ENCODE data around the gene RIMS1. TPM values are rescaled to one million over a fixed set of nuclear protein-coding genes. Genes with fewer than 3 reads are reported as not detected.

Gene RIMS1
- total RNA-seq, 4 donors from 2014 or later: 0.17 to 0.89 (median 0.44) TPM

DNA sequence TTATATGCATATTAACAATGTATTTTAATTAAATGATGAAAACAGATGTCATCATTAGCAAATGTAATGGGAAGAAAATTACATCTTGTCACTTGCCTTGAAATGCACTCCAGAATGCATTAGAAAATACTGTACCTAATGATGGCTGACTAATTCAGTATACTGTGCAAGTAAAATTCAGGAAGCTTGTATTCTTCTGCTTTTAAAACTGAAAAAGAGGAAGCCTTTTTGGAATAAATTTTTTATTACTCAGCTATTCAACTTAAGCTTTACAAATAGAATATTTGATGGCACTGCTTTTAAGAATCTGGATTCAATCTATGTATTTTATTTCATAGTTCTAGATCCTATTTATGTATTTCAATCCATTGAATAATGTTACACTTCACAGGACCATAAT lies 195.5 kb downstream of the RIMS1 start:
- intact Hi-C loops (cut with DNase I): no loop called here
- TF ChIP-seq, protein P1, sequence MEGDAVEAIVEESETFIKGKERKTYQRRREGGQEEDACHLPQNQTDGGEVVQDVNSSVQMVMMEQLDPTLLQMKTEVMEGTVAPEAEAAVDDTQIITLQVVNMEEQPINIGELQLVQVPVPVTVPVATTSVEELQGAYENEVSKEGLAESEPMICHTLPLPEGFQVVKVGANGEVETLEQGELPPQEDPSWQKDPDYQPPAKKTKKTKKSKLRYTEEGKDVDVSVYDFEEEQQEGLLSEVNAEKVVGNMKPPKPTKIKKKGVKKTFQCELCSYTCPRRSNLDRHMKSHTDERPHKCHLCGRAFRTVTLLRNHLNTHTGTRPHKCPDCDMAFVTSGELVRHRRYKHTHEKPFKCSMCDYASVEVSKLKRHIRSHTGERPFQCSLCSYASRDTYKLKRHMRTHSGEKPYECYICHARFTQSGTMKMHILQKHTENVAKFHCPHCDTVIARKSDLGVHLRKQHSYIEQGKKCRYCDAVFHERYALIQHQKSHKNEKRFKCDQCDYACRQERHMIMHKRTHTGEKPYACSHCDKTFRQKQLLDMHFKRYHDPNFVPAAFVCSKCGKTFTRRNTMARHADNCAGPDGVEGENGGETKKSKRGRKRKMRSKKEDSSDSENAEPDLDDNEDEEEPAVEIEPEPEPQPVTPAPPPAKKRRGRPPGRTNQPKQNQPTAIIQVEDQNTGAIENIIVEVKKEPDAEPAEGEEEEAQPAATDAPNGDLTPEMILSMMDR (IDR thresholded peaks at IDR 0.05): no peak
- TF ChIP-seq POLR2A (IDR thresholded peaks at IDR 0.05): no peak
- Histone ChIP-seq H3K4me1 (no peaks in the 10 kb centered on the region), H3K9me3 (no peaks in the 10 kb centered on the region), H3K27me3 (no peaks in the 10 kb centered on the region), H3K27ac (no peak overlapping the region), H3K36me3 (no peaks in the 10 kb centered on the region), H3K4me3 (replicated peaks in 1 of 3) (no peak overlapping the region)
- DNase-seq: no peak

- 86 to 90% methylated on average over 1 of the region's 1 CpG for WGBS, 2 donors
- H3K27ac ChIP-seq: no peak overlapping the region
- intact Hi-C loops (cut with DNase I): no loop called here
- no peaks in the 10 kb centered on the region for H3K9me3 ChIP-seq
- TF ChIP-seq, protein P1 (IDR thresholded peaks at IDR 0.05): no peak
- TF ChIP-seq POLR2A (IDR thresholded peaks at IDR 0.05): no peak
- no peak overlapping the region for H3K4me3 ChIP-seq (replicated peaks in 1 of 3)
- H3K27me3 ChIP-seq: no peaks in the 10 kb centered on the region
- no peaks in the 10 kb centered on the region for H3K36me3 ChIP-seq
- no peak for DNase-seq
- no peaks in the 10 kb centered on the region for H3K4me1 ChIP-seq
These were observed 197.6 kb downstream of the RIMS1 start for GRCh38 chr6:72083976-72084375.

DNA sequence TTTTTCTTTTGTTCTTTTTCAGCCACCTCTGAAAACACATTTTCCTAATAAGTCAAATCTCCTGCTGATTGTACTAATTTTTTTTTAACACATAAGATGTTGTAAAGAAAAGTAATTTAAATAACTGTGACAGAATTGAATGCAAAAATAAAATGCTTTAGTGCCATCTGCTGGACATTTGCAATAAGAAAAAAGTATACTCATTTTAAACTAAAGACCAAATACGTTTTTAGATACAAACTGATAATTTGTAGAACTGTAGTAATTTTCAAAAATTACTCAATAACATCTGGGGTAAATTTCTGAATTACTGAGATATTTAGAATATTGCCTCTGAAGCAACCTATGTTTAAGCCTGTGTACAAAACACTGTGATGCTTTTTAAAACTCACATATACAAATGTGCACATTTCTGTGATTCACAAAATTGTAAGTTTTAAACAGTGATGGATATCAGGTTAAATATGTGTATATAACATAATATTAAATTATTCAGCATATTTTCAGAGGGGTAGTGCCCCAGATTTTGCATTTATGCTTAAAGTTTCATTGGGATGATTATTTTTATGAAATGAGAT lies 198.7 kb downstream of the RIMS1 start:
- DNase-seq: no peak
- intact Hi-C loops (cut with DNase I): no loop called here
- Histone ChIP-seq H3K27me3 (no peaks in the 10 kb centered on the region), H3K27ac (no peak overlapping the region), H3K4me1 (no peaks in the 10 kb centered on the region), H3K36me3 (no peaks in the 10 kb centered on the region), H3K9me3 (no peaks in the 10 kb centered on the region), H3K4me3 (replicated peaks in 1 of 3) (no peak overlapping the region)
- TF ChIP-seq, protein P1 (IDR thresholded peaks at IDR 0.05): peak in 3 of 6 experiments; percentile 35 to 50 (median 46)
- no peak for TF ChIP-seq POLR2A (IDR thresholded peaks at IDR 0.05)
- WGBS, 2 donors: 3 to 4% methylated on average over 1 of the region's 1 CpG

DNA sequence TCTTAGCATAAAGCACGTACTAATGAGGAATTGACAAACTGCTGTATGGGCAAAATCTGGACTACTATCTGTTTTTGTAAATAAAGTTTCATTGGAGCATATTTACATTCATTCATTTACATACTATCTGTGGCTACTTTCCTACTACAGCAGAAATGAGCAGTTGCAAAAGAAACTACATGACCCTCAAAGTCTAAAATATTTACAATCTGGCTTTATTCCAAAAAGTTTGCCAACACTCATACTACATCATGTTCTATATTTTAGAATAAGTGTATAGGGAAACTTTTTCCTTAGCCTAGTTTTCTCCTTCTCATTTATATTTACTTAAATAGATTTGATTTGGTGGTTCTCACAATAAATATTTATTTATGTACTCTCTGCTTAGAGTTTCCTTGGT lies 208.2 kb downstream of the RIMS1 start:
- Histone ChIP-seq H3K4me1 (no peaks in the 10 kb centered on the region), H3K27me3 (no peaks in the 10 kb centered on the region), H3K4me3 (replicated peaks in 1 of 3) (no peak overlapping the region), H3K36me3 (no peaks in the 10 kb centered on the region), H3K27ac (no peak overlapping the region), H3K9me3 (no peaks in the 10 kb centered on the region)
- WGBS, 2 donors: 88 to 89% methylated on average over 1 of the region's 1 CpG
- TF ChIP-seq, protein P1 (IDR thresholded peaks at IDR 0.05): no peak
- TF ChIP-seq POLR2A (IDR thresholded peaks at IDR 0.05): no peak
- no peak for DNase-seq
- intact Hi-C loops (cut with DNase I): no loop called here

DNA sequence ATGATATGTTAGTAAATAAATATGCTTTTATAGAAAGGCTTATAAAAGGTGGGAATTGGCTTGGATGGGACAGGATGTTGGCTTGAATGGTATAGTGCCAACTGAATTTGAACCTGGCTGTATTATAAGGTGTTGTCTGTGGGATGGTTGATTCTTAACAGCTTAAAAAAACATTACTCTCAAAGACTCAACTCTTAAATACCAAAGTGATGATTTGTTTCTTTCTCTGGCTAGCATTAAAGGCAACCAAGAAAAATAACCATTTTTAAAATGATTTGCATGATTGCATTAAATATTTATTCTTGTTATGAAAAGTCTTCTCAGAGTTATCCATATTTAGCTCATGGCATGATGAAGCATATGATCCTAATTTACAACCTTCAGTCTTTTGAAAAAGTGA lies 216.2 kb downstream of the RIMS1 start:
- H3K4me3 ChIP-seq (replicated peaks in 1 of 3): no peak overlapping the region
- H3K4me1 ChIP-seq: no peaks in the 10 kb centered on the region
- no peaks in the 10 kb centered on the region for H3K27me3 ChIP-seq
- no peaks in the 10 kb centered on the region for H3K9me3 ChIP-seq
- H3K36me3 ChIP-seq: no peaks in the 10 kb centered on the region
- H3K27ac ChIP-seq: no peak overlapping the region
- DNase-seq: no peak
- intact Hi-C loops (cut with DNase I): no loop called here
- TF ChIP-seq POLR2A (IDR thresholded peaks at IDR 0.05): no peak
- TF ChIP-seq, protein P1 (IDR thresholded peaks at IDR 0.05): no peak
